CD14-positive monocyte (primary cell): Measurements from ENCODE around the gene IKZF3. TPM values are rescaled to one million over a fixed set of nuclear protein-coding genes. Genes with fewer than 3 reads are reported as not detected.

ENCODE experiments used
- DNase-seq, 3 donors: peaks; one replicate each; pipeline ENCODE4 v3.0.0-alpha.2; 2011 to 2022
- H2AFZ ChIP-seq: 2 replicates; pipeline ENCODE4 v1.6.0; 2012; ENCODE audit warnings: mild to moderate bottlenecking, low read depth, low read length, inconsistent platforms; ENCODE audit not compliant: insufficient read depth, poor library complexity, severe bottlenecking
- H3K27ac ChIP-seq, 2 donors: 1 replicate in 1 of 2; 2 replicates in 1 of 2; pipeline ENCODE4 v1.5.1; 2012 to 2013; ENCODE audit warnings: low read length in 2 of 2, control low read depth in 1 of 2, inconsistent platforms in 1 of 2, low read depth in 1 of 2, mild to moderate bottlenecking in 1 of 2
- H3K27me3 ChIP-seq, 2 donors: one replicate each; pipeline versions ENCODE4 v1.6.0 to v1.6.1; 2011 to 2013; ENCODE audit warnings: low read length in 2 of 2; ENCODE audit not compliant: control insufficient read depth in 2 of 2, insufficient read depth in 2 of 2
- H3K36me3 ChIP-seq, 2 donors: replicated peaks in 1 of 2; 1 replicate in 1 of 2; 2 replicates in 1 of 2; pipeline versions ENCODE4 v1.5.1 to v1.6.1; 2012 to 2013; ENCODE audit warnings: low read length in 2 of 2, control low read depth in 1 of 2, inconsistent platforms in 1 of 2, mild to moderate bottlenecking in 1 of 2; ENCODE audit not compliant: insufficient read depth in 2 of 2, control insufficient read depth in 1 of 2
- H3K4me1 ChIP-seq, 2 donors: 1 replicate in 1 of 2; 2 replicates in 1 of 2; pipeline versions ENCODE4 v1.5.1 to v1.6.1; 2012 to 2013; ENCODE audit warnings: low read length in 2 of 2, control low read depth in 1 of 2, inconsistent platforms in 1 of 2, mild to moderate bottlenecking in 1 of 2, moderate library complexity in 1 of 2; ENCODE audit not compliant: insufficient read depth in 2 of 2, control insufficient read depth in 1 of 2
- H3K4me2 ChIP-seq: replicated peaks from 2 replicates; pipeline ENCODE3; 2012; ENCODE audit warnings: low read length, moderate library complexity, mild to moderate bottlenecking; ENCODE audit not compliant: poor library complexity, severe bottlenecking; ENCODE audit errors: extremely low read depth
- H3K4me3 ChIP-seq, 3 experiments: fragments of 200-600 bp in 1 of 3; sonication (generic) in 1 of 3; replicated peaks in 1 of 3; 1 replicate in 2 of 3; 2 replicates in 1 of 3; pipeline ENCODE4 v1.5.1; 2011 to 2013; ENCODE audit warnings: low read length in 3 of 3, mild to moderate bottlenecking in 3 of 3, control low read depth in 2 of 3, low read depth in 2 of 3, inconsistent platforms in 1 of 3, moderate library complexity in 1 of 3
- H3K79me2 ChIP-seq: 2 replicates; pipeline ENCODE4 v1.6.0; 2012; ENCODE audit warnings: mild to moderate bottlenecking, control low read depth, inconsistent platforms, low read length, moderate library complexity; ENCODE audit not compliant: insufficient read depth
- H3K9ac ChIP-seq: 2 replicates; pipeline ENCODE4 v1.6.0; 2017; ENCODE audit warnings: low read length, mild to moderate bottlenecking; ENCODE audit not compliant: insufficient read depth, poor library complexity, severe bottlenecking
- H3K9me3 ChIP-seq, 2 donors: replicated peaks in 1 of 2; 1 replicate in 1 of 2; 2 replicates in 1 of 2; pipeline versions ENCODE4 v1.5.1 to v1.6.1; 2012 to 2013; ENCODE audit warnings: low read length in 2 of 2, control low read depth in 1 of 2; ENCODE audit not compliant: control insufficient read depth in 1 of 2, insufficient read depth in 1 of 2
- H4K20me1 ChIP-seq: 2 replicates; pipeline ENCODE4 v1.6.0; 2012; ENCODE audit warnings: mild to moderate bottlenecking, low read length, control low read depth, moderate library complexity; ENCODE audit not compliant: insufficient read depth
- H3K27ac Mint-ChIP-seq, 7 donors: one replicate each; pipeline ENCODE4 v1.8.0; 2020; ENCODE audit warnings: mild to moderate bottlenecking in 7 of 7, mixed read lengths in 7 of 7, moderate library complexity in 6 of 7, inconsistent platforms in 2 of 7
- H3K27me3 Mint-ChIP-seq, 3 donors: one replicate each; pipeline ENCODE4 v1.8.0; 2021 to 2022; ENCODE audit warnings: low read depth in 3 of 3, mild to moderate bottlenecking in 3 of 3, mixed read lengths in 3 of 3, moderate library complexity in 3 of 3, inconsistent platforms in 1 of 3
- H3K36me3 Mint-ChIP-seq, 2 donors: one replicate each; pipeline ENCODE4 v1.8.0; 2020; ENCODE audit warnings: mixed read lengths in 2 of 2, inconsistent platforms in 1 of 2, mild to moderate bottlenecking in 1 of 2
- H3K4me1 Mint-ChIP-seq: one replicate; pipeline ENCODE4 v1.8.0; 2020; ENCODE audit warnings: mild to moderate bottlenecking, mixed read lengths
- H3K4me3 Mint-ChIP-seq, 2 donors: one replicate each; pipeline ENCODE4 v1.8.0; 2020; ENCODE audit warnings: mild to moderate bottlenecking in 2 of 2, mixed read lengths in 2 of 2, moderate library complexity in 1 of 2
- H3K9me3 Mint-ChIP-seq, 7 donors: one replicate each; pipeline ENCODE4 v1.8.0; 2020 to 2022; ENCODE audit warnings: mixed read lengths in 7 of 7, mild to moderate bottlenecking in 6 of 7, moderate library complexity in 6 of 7, inconsistent platforms in 2 of 7
- CTCF ChIP-seq: fragments of 200-600 bp; IDR thresholded peaks from one replicate; pipeline ENCODE4 v1.8.0; 2022; ENCODE audit warnings: antibody characterized with exemption, mild to moderate bottlenecking
- WGBS: methylation state at CpG from one replicate; pipeline ENCODE4 v1.1.5; 2013; ENCODE audit warnings: missing lambda C conversion rate; ENCODE audit not compliant: insufficient coverage; 5-methylcytosine and 5-hydroxymethylcytosine counted together
- intact Hi-C, 2 donors: fragments of 100-400 bp; cut with micrococcal nuclease; formaldehyde crosslinking; loops; one replicate each; pipeline versions ENCODE4 v1.15.0 to v1.15.1; 2023
- polyA plus RNA-seq, 3 donors: library from polyadenylated mRNA; depleted of rRNA in 1 of 3; unstranded in 2 of 3; stranded (reverse) in 1 of 3; fragments of 300-500 nt in 2 of 3; fragments of >200 nt in 1 of 3; fragmentation: Illumina TruSeq in 2 of 3; gene quantifications; 1 replicate in 2 of 3; 2 replicates in 1 of 3; pipeline ENCODE4 v1.2.3, GENCODE V29; 2012 to 2021
- small RNA-seq: library from RNA; depleted of rRNA; stranded (forward); fragments of <200 nt; gene quantifications from one replicate; pipeline ENCODE3, GENCODE V24; 2012; ENCODE audit warnings: low read depth; ENCODE audit not compliant: insufficient read length

IKZF3 gene
- polyA plus RNA-seq, 3 donors = 0.05 to 0.15 (median 0.05) TPM

- no peak overlapping the region for H3K4me3 ChIP-seq
- Mint-ChIP-seq H3K36me3 (no peaks in the 10 kb centered on the region), H3K4me3 (peak overlapping the region in 1 of 2 donors; percentile 27), H3K4me1 (no peaks in the 10 kb centered on the region), H3K27me3 (peaks cover 0 to 4% (median 2%) of the 10 kb centered on the region in 3 donors), H3K27ac (no peak overlapping the region), H3K9me3 (no peaks in the 10 kb centered on the region)
- no peak for DNase-seq
- no peak overlapping the region for H3K9ac ChIP-seq
- no peaks in the 10 kb centered on the region for H3K27me3 ChIP-seq
- H3K4me1 ChIP-seq = no peaks in the 10 kb centered on the region
- TF ChIP-seq CTCF = no peak
- H2AFZ ChIP-seq = no peak overlapping the region
- 92% methylated on average over 18 of the region's 20 CpGs for WGBS
- no peaks in the 10 kb centered on the region for H3K79me2 ChIP-seq
- no peak overlapping the region for H3K27ac ChIP-seq
- H3K4me2 ChIP-seq = no peak overlapping the region
- no peaks in the 10 kb centered on the region for H3K9me3 ChIP-seq
- no peaks in the 10 kb centered on the region for H4K20me1 ChIP-seq
- H3K36me3 ChIP-seq = no peaks in the 10 kb centered on the region
- intact Hi-C loops = no loop called here
Measured at GRCh38 chr17:39709998-39710964, 153.8 kb downstream of the IKZF3 start.

- Mint-ChIP-seq H3K9me3 (no peaks in the 10 kb centered on the region), H3K27ac (no peak overlapping the region), H3K4me3 (no peak overlapping the region), H3K36me3 (no peaks in the 10 kb centered on the region), H3K4me1 (no peaks in the 10 kb centered on the region), H3K27me3 (peaks cover 3 to 6% (median 4%) of the 10 kb centered on the region in 3 donors)
- no peaks in the 10 kb centered on the region for H4K20me1 ChIP-seq
- no peak for TF ChIP-seq CTCF
- no peak for DNase-seq
- intact Hi-C loops = no loop called here
- no peak overlapping the region for H3K4me3 ChIP-seq
- no peak overlapping the region for H3K4me2 ChIP-seq
- H3K27ac ChIP-seq = no peak overlapping the region
- no peaks in the 10 kb centered on the region for H3K4me1 ChIP-seq
- no peak overlapping the region for H2AFZ ChIP-seq
- H3K27me3 ChIP-seq = no peaks in the 10 kb centered on the region
- no peaks in the 10 kb centered on the region for H3K9me3 ChIP-seq
- H3K36me3 ChIP-seq = no peaks in the 10 kb centered on the region
- no peaks in the 10 kb centered on the region for H3K79me2 ChIP-seq
- 92% methylated on average over 12 of the region's 14 CpGs for WGBS
- H3K9ac ChIP-seq = no peak overlapping the region
Measured at GRCh38 chr17:39709319-39709997, 154.7 kb downstream of the IKZF3 start.

Small RNA genes lying within 50 kb of the gene (small RNA-seq; reads per million reads assigned to genes)
- gene AC090844.1 = not detected
- gene MIR4728 = not detected

Other genes starting within 250 kb of the IKZF3 start
- under 1 TPM in 1 of 3 donors, not detected in 2; 0.05 TPM for gene PPP1R1B, start 237.4 kb downstream of the IKZF3 start, polyA plus RNA-seq
- gene STARD3, start 227.2 kb downstream of the IKZF3 start, polyA plus RNA-seq = 100 to 1,000 TPM in 1 of 3 donors, 10 to 100 TPM in 2; 35.1 to 114 (median 45.3) TPM
- 1 to 10 TPM in 1 of 3 donors, not detected in 2; 1.3 TPM for gene TCAP, start 199.0 kb downstream of the IKZF3 start, polyA plus RNA-seq
- gene PNMT, start 195.9 kb downstream of the IKZF3 start, polyA plus RNA-seq = not detected
- gene PGAP3, start 176.3 kb downstream of the IKZF3 start, polyA plus RNA-seq = 10 to 100 TPM in 1 of 3 donors, 1 to 10 TPM in 2; 8.3 to 19.3 (median 9.2) TPM
- gene ERBB2, start 164.2 kb downstream of the IKZF3 start, polyA plus RNA-seq = under 1 TPM in 2 of 3 donors, not detected in 1; 0.17 to 0.73 TPM
- 100 to 1,000 TPM in 2 of 3 donors, 10 to 100 TPM in 1; 61.7 to 141 (median 124) TPM for gene MIEN1, start 133.8 kb downstream of the IKZF3 start, polyA plus RNA-seq
- gene GRB7, start 126.4 kb downstream of the IKZF3 start, polyA plus RNA-seq = not detected
- gene ZPBP2, start 3.9 kb upstream of the IKZF3 start, polyA plus RNA-seq = not detected
- gene GSDMB, start 54.3 kb upstream of the IKZF3 start, polyA plus RNA-seq = 1 to 10 TPM in 1 of 3 donors, not detected in 2; 9.6 TPM
- 10 to 100 TPM in 2 of 3 donors, 1 to 10 TPM in 1; 9.4 to 13.5 (median 11.8) TPM for gene ORMDL3, start 63.3 kb upstream of the IKZF3 start, polyA plus RNA-seq
- not detected for gene LRRC3C, start 63.4 kb upstream of the IKZF3 start, polyA plus RNA-seq
- gene GSDMA, start 98.7 kb upstream of the IKZF3 start, polyA plus RNA-seq = not detected
- gene PSMD3, start 116.5 kb upstream of the IKZF3 start, polyA plus RNA-seq = 10 to 100 TPM; 48.4 to 63.2 (median 48.8) TPM
- gene CSF3, start 151.1 kb upstream of the IKZF3 start, polyA plus RNA-seq = not detected
- 10 to 100 TPM; 24.9 to 73.9 (median 34.1) TPM for gene MED24, start 190.1 kb upstream of the IKZF3 start, polyA plus RNA-seq
- 1 to 10 TPM; 2.5 to 7.5 (median 3.8) TPM for gene THRA, start 198.7 kb upstream of the IKZF3 start, polyA plus RNA-seq
- gene NR1D1, start 236.3 kb upstream of the IKZF3 start, polyA plus RNA-seq = 1 to 10 TPM in 1 of 3 donors, under 1 TPM in 2; 0.28 to 4.9 (median 0.31) TPM